Mesodermal cell (in vitro differentiated cells): ENCODE measurements around the gene PLPP7.
"Not testable (repeated sequence)": the region's sequence is repeated elsewhere in the genome, so short reads cannot be mapped to it uniquely, and the experiment has no call there.

Experiments
- H3K27ac ChIP-seq: 2 replicates; pipeline ENCODE4 v1.7.0; 2013; ENCODE audit warnings: mild to moderate bottlenecking, low read depth, low read length, moderate library complexity; ENCODE audit not compliant: severe bottlenecking
- H3K36me3 ChIP-seq: 2 replicates; pipeline ENCODE4 v1.7.1; 2013; ENCODE audit warnings: mild to moderate bottlenecking, low read length, moderate library complexity; ENCODE audit not compliant: control insufficient read depth, insufficient read depth
- H3K4me1 ChIP-seq: one replicate; pipeline ENCODE4 v1.7.1; 2013; ENCODE audit warnings: mild to moderate bottlenecking, low read length; ENCODE audit not compliant: insufficient read depth, control insufficient read depth, poor library complexity, severe bottlenecking
- H3K4me3 ChIP-seq: 2 replicates; pipeline ENCODE4 v1.7.0; 2013; ENCODE audit warnings: low read length, control low read depth, mild to moderate bottlenecking; ENCODE audit not compliant: insufficient read depth, poor library complexity, severe bottlenecking; ENCODE audit errors: extremely low read depth
- H3K9me3 ChIP-seq: 2 replicates; pipeline ENCODE4 v1.7.1; 2013; ENCODE audit warnings: mild to moderate bottlenecking, low read length, moderate library complexity; ENCODE audit not compliant: control insufficient read depth
- WGBS, 2 experiments: methylation state at CpG; one replicate each; pipeline ENCODE4 v1.1.5; 2013; ENCODE audit warnings: missing lambda C conversion rate in 2 of 2; ENCODE audit not compliant: insufficient coverage in 2 of 2; 5-methylcytosine and 5-hydroxymethylcytosine counted together

The PLPP7 gene

GRCh38 chr9:131320031-131320685 is 30.6 kb downstream of the PLPP7 start:
- no peak overlapping the region for H3K27ac ChIP-seq
- no peak overlapping the region for H3K4me3 ChIP-seq
- no peaks in the 10 kb centered on the region for H3K9me3 ChIP-seq
- no peaks in the 10 kb centered on the region for H3K4me1 ChIP-seq
- 89 to 96% methylated on average over 10 to 11 of the region's 19 CpGs for WGBS, 2 experiments
- H3K36me3 ChIP-seq = no peaks in the 10 kb centered on the region

DNA sequence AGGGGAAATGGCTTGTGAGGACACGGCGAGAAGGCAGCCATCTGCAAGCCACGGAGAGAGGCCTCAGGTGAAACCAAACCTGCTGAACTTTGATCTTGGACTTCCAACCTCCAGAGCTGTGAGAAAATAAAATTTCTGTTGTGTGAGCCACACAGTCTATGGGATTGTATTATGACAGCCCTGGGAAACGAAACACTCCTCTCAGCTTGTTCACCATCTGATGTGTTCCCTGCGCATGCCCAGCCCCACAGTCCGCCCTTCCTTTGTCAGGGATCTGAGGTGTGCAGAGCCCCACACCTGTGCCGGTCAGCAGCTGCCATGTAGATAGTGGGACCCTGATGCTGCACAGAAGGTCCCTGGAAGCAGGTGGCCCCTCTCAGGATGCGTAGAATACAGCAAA is 34.1 kb downstream of the PLPP7 start:
- H3K27ac ChIP-seq = no peak overlapping the region
- no peak overlapping the region for H3K4me3 ChIP-seq
- 94 to 98% methylated on average over 6 of the region's 8 CpGs for WGBS, 2 experiments
- H3K4me1 ChIP-seq = no peaks in the 10 kb centered on the region
- H3K36me3 ChIP-seq = no peaks in the 10 kb centered on the region
- H3K9me3 ChIP-seq = no peaks in the 10 kb centered on the region

DNA sequence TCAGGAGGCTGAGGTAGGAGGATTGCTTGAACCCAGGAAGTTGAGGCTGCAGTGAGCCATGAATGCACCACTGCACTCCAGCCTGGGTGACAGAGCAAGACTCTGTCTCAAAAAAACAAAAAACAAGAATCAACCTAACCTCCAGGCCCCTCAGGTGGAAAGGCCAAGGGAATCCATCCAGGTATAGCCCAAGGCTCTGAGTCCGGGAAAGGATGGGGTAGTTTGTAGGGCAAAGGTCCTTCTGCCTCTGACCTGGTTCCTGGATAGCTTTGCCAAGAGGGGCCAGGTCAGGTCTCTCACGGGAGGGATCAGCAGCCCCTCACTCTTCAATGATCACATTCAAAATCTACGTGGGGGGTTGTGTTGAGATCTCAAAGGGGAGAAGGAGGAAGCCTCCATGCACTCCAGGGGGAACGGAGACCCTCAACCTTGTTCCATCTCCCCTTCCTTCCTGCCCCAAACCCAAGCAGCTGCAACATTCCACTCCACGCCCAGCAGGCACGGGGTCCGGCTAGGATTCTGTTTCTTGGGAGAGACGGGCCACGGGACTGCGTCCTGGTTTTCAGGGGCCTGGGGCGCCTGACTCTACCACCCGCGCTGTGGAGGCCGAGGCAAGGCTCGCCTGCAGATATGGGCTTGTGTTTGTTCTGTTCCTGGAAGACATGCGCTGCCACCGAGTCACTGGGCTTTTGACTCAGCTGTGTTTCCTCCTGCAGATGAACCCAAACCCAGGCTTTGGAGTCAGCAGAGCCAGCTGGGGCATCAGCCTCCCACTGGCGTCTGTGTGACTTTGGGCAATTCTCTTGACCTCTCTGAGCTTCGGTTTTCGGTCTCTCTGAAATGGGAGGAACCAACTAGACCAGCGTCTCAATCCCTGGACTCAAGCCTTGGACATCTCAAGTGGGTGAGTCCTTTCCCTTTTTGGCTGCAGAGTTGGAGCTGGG is 35.5 kb downstream of the PLPP7 start:
- Histone ChIP-seq H3K27ac (no peak overlapping the region), H3K36me3 (no peaks in the 10 kb centered on the region), H3K9me3 (no peaks in the 10 kb centered on the region), H3K4me1 (no peaks in the 10 kb centered on the region), H3K4me3 (no peak overlapping the region)
- 94 to 98% methylated on average over 12 to 17 of the region's 21 CpGs for WGBS, 2 experiments

DNA sequence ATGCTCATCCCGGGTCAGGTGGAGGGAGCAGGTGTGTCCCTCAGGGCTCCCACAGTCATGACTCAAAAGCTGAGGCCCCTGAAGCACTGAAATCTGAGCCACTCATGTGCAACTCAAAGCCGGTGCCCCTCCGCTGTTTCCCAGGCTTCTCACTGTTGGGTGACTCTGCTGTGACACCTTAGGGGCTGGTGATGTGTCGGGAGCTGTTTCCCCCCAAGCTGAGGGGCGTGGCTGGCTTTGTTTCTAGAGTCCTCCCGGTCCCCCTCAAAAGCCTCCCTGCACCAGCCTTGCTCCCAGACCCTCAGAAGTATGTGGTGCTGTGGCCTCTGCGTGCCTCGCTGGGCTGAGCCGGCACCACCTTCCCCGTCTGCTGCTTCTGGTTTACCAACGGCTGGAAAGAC is 39.7 kb downstream of the PLPP7 start:
- Histone ChIP-seq H3K27ac (no peak overlapping the region), H3K9me3 (no peaks in the 10 kb centered on the region), H3K4me3 (no peak overlapping the region), H3K36me3 (no peaks in the 10 kb centered on the region), H3K4me1 (peaks cover 14% of the 10 kb centered on the region)
- WGBS, 2 experiments = 77 to 82% methylated on average over 8 to 9 of the region's 11 CpGs

GRCh38 chr9:131330814-131331600 is 41.5 kb downstream of the PLPP7 start:
- H3K4me3 ChIP-seq = no peak overlapping the region
- no peaks in the 10 kb centered on the region for H3K9me3 ChIP-seq
- WGBS, 2 experiments = 14 to 24% methylated on average over 6 to 11 of the region's 18 CpGs
- peaks cover 20% of the 10 kb centered on the region for H3K4me1 ChIP-seq
- no peaks in the 10 kb centered on the region for H3K36me3 ChIP-seq
- H3K27ac ChIP-seq = peak overlapping the region; percentile 88

GRCh38 chr9:131331996-131332395 is 42.5 kb downstream of the PLPP7 start:
- H3K36me3 ChIP-seq, H3K27ac ChIP-seq, H3K4me3 ChIP-seq, H3K9me3 ChIP-seq: not testable (repeated sequence)
- peaks cover 20% of the 10 kb centered on the region for H3K4me1 ChIP-seq
- no CpG with 5 or more reads among the region's 2 CpGs for WGBS, 2 experiments

DNA sequence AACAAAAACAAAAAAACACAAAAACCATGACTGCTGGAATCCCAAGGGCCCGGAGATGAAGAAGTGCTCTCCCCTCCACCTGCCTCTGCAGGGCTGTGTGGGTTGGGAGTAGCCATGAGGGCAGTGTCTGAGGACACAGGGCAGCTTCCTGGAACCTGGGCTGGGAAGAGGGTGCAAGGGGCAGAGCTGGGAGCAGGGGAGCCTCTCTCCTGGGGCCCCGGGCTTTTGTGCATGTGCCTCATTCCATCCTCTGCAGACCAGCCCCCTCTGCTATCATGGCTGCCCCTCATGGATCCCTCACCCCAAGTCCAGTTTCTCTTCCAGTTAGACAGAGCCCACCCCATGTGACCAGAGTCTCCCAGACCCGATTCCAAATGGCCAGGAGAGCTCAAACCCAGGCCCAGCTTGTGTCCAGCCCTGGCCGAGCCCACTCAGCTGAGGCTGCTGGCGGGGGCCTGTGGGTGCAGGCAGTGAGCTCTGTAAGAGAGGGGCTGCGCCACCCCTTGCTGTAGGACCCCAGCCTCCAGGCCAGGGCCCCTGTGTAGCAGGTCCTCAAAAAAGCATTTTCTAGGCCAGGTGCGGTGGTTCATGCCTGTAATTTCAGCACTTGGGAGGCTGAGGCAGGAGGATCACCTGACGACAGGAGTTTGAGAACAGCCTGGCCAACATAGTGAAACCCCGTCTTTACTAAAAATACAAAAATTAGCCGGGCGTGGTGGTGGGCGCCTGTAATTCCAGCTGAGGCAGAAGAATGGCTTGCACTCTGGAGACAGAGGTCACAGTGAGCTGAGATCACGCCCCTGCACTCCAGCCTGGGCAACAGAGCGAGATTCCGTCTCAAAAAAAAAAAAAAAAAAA is 44.5 kb downstream of the PLPP7 start:
- H3K9me3 ChIP-seq = no peaks in the 10 kb centered on the region
- H3K4me1 ChIP-seq = peaks cover 20% of the 10 kb centered on the region
- no peaks in the 10 kb centered on the region for H3K36me3 ChIP-seq
- H3K4me3 ChIP-seq = no peak overlapping the region
- no peak overlapping the region for H3K27ac ChIP-seq
- WGBS, 2 experiments = 91 to 95% methylated on average over 10 to 14 of the region's 15 CpGs

DNA sequence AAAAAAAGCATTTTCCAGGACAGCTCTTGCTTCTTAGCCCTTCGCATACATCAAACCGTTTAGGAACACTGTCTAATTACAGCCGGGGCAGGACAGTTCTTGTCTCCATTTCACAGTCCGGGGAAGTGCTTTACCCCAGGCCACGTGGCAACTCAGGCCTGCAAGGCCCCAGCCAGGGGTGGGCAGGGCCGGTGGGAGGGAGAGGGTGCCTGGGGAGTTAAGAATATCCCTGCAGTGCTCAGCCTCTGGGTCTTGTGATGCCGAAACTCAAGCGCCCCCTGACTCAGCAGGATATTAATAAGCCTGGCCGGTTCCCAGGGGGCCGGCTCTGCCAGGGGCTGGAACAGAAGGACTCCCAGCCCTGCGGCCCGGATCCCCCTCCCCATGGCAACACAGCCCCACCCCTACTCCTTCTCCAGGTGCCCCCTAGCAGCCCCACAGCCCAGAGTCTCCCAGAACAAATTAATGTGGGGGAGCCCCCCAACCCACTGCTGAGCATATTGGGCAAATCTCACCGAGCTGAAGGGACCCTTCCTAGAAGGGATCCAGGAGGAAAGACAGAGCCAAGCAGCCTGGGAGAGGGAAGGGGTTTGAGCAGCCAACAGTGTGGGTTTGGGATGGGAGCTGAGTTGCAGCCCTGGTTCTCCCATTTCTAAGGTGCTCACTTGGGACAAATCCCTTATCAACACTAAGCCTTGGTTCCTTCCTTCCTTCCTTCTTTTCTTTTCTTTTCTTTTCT is 45.3 kb downstream of the PLPP7 start:
- Histone ChIP-seq H3K27ac (peak overlapping the region; percentile 45), H3K9me3 (no peaks in the 10 kb centered on the region)
- 36 to 49% methylated on average over 7 to 13 of the region's 13 CpGs for WGBS, 2 experiments

GRCh38 chr9:131335368-131335755 is 45.8 kb downstream of the PLPP7 start:
- WGBS, 2 experiments = 90 to 100% methylated on average over 3 of the region's 4 CpGs

More for the DNA sequence above, 45.3 kb downstream of the PLPP7 start:
- H3K36me3 ChIP-seq = no peaks in the 10 kb centered on the region
- no peak overlapping the region for H3K4me3 ChIP-seq
- H3K4me1 ChIP-seq = peaks cover 20% of the 10 kb centered on the region

More at GRCh38 chr9:131335368-131335755, 45.8 kb downstream of the PLPP7 start:
- Histone ChIP-seq H3K36me3 (no peaks in the 10 kb centered on the region), H3K9me3 (no peaks in the 10 kb centered on the region), H3K4me3 (no peak overlapping the region), H3K27ac (no peak overlapping the region), H3K4me1 (peaks cover 20% of the 10 kb centered on the region)
